NCI-H510A (cell line): ENCODE measurements around the gene NEK9.
"Not testable (repeated sequence)": the region's sequence is repeated elsewhere in the genome, so short reads cannot be mapped to it uniquely, and the experiment has no call there.

Experiments
- DNase-seq: peaks from one replicate; lab custom pipeline; 2025; lab: John Stamatoyannopoulos, UW

Gene NEK9

DNA sequence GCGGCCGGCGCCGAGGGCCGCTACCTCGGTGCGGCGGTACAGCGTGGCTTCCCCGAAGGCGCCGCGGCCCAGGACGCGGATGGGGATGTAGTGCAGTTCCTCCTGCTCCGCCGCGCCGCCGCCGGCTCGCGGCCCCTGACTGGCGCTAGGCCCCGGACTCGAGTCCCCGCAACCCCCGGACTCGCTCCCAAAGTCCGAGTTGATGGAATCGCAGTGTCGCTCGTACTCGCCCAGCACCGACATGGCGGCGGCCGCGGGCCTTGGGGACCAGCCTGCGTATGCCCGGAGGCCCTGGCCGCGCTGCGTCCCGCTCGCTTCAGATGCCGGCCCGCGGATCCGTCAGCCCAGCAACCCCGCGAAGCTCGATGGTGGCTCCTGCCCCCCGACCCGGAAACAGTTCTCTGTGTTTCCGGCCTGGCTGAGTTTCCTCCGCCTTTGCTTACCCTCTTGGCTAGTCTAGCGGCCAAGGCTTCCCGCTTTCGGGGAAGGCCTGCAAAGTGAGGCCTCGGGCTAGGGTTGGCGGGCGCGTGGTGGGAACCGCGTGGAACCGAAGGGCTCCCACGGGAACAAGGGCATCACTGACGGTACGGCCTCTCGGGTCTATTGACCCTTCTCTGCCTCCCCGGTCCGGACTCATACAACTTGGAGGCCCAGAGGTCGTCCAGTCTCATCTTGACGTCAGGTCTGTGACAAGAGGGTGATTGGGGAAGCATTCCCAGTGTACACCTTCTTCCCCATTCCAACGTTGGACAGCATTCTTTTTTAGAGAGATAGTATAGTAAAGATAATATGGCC is at the start of gene NEK9:
Gene NEK9, minus strand, starts transcription at position 370 of the 795 bp plus-strand sequence. Its CDS starts 127 bp downstream, at position 243.
- peak; percentile 73 for DNase-seq

DNA sequence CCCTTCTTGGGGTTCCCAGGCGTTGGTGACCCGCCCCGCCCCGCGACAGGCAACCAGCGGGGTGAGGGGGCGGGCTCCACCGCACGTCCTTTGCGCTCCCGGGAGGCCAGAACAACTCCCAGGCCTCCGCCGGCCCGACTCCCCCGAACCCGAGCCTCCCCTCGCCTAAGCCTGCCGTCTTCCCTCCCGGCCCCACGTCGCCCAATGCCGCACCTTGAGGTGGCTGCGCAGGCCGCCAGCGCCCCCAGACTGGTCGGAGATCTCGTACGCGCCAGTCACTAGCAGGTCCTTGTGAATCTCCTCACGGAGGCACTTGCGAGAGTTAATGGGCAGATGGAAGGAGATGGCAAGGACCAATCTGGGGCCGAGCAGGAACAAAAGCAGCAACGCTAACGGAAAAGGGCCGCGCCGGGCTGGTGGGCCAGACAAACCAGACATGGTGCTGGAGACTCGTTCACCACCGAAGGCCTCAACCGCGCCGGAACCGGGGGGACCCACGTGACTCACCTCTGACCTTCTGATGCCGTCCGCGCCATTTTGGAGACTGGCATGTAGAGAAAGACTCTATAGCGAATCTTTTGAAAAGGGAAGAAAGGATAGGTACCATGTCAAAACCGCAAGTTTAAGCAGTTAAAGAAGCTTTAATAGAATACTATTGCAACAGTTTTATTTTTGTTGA is 49.4 kb upstream of the NEK9 start, which contains the start of gene TMED10:
Gene TMED10, minus strand, starts transcription at position 471 of the 679 bp plus-strand sequence. Its CDS starts 33 bp downstream, at position 438.
- peak; percentile 85 for DNase-seq

DNA sequence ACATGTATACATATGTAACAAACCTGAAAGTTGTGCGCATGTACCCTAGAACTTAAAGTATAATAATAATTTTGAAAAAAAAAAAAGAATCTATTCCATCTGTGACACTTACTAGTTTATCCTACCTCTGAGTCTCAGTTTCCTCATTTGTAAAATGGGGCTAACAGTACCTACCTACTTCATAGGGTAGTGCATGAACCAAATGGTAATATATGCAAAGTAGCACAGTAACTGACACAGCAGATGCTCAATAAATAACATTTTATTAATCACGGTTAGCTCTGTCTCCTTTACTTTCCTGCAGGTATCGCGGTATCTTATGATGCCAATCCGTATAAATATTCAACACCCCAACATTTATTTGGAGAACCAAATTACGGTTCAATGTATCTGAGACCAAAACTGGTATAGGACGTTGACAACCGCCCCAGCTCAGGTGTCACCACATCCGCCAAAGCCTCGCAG is 48.9 kb upstream of the NEK9 start:
- no peak for DNase-seq

- DNase-seq = no peak
These were observed 47.2 kb upstream of the NEK9 start for GRCh38 chr14:75174066-75174465.

DNA sequence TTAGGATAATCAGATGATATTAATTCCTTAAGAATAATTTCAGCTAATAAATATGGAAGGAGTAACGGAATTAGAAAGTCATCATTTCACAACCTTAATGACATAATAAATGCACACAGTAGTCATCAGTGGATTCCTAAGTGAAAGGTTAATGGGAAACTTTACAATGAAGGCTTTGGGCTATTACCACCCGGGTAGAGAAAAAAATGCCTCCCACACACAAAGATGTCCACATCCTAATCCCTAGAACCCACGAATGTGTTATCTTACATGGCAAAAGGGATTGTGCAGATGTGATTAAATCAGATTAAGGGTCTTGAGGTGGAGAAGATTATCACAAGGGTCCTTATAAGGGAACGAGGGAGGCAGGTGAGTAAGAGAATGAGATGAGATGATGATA is 43.9 kb upstream of the NEK9 start:
- no peak for DNase-seq

GRCh38 chr14:75168586-75169335 is 41.9 kb upstream of the NEK9 start:
- no peak for DNase-seq

- no peak for DNase-seq
These were observed 40.5 kb upstream of the NEK9 start for GRCh38 chr14:75167325-75167724.

- no peak for DNase-seq
These were observed 38.9 kb upstream of the NEK9 start for GRCh38 chr14:75165586-75166391.

GRCh38 chr14:75164809-75165208 is 38.0 kb upstream of the NEK9 start:
- DNase-seq = no peak

DNA sequence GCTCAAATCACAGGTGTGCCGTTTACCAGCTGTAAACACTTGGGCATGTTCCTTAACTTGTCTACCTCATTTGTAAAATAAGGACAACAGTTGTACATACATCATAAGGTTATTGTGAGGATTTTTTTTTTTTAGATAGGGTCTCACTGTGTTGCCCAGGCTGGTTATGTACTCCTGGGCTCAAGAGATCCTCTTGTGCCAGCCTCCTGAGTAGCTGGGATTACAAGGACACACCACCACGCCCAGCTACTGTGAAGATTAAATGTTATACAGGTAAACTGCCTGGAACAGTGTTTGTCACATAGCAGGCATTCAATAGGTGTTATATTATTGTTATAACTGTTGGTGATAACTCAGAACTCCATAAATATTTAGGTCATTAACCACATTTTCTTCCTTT is 36.8 kb upstream of the NEK9 start:
- no peak for DNase-seq

GRCh38 chr14:75162631-75163030 is 35.8 kb upstream of the NEK9 start:
- no peak for DNase-seq

DNA sequence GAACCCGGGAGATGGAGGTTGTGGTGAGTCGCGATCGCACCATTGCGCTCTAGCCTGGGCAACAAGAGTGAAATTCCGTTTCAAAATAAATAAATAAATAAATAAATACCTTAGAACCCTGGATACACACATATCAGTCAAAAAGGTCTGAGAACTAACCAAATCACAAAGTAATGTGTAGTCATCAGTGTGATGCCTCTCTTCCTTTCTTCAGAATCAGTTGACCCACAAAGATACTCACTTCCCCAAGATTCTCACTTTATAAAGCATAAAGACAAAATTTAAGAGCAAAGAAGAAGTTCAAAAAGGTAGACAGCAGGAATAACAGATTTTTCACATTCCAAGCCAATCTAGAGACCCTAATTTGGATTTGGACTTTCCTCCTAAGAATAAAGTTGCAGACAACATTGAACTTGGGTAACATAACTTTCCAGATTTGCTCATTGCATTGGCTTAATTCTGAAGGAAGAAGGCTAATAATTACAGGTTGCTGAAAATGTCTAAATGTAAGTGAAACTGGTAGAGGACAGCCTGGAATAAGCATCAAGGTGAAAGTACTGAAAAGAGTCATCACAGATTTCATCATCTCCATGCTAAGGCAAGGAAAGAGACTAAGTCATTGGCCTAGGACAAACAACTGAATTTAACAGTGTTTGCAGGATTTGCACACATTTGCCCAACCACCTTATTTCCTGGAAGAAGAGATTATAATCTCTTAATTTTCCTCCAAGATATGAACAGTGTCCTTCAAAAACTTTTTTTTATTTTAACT is 32.2 kb upstream of the NEK9 start:
- DNase-seq = no peak

DNA sequence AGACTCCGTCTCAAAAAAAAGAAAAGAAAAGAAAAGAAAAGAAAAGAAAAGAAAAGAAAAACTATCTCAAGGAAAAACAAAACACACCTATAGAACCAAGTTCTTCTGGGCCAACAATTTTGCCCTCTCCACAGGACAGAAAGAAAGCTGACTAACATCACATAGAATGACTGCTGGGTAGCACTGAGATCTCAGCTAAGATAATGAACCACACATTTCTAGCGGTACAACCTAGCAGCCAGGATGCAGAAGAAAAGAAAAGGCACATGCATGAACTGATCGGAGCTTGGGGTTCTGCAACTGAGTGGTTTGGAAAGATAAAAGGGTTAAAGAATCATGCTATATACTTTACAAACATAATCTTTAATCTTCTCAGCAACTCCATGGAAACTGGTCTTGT is 30.1 kb upstream of the NEK9 start:
- no peak for DNase-seq

- no peak for DNase-seq
These were observed 29.3 kb upstream of the NEK9 start for GRCh38 chr14:75156111-75156510.

GRCh38 chr14:75155169-75155568 is 28.3 kb upstream of the NEK9 start:
- no peak for DNase-seq

DNA sequence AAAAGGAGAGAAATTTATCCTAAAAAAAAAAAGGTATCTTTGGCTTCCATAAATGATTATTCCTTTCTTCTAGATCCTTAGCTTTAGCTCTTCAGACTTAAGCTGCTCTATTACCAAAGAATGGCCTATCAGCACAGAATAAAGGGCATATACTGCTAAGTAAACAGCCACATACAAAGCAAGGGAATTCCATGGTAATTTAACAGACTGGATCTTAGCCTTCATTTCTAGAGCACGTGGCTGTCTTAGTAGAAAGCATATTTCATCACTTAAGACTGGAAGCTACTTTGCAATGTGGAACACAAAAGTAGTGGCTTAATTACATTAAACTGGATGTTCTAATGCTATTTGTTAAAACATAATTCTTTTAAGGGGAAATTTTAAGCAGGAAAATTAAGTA is 26.4 kb upstream of the NEK9 start:
- DNase-seq = no peak

GRCh38 chr14:75151851-75152250 is 25.0 kb upstream of the NEK9 start:
- no peak for DNase-seq

GRCh38 chr14:75150637-75151036 is 23.8 kb upstream of the NEK9 start:
- DNase-seq = not testable (repeated sequence)

- DNase-seq = no peak
These were observed 23.3 kb upstream of the NEK9 start for GRCh38 chr14:75150150-75150549.

- DNase-seq = no peak
These were observed 20.7 kb upstream of the NEK9 start for GRCh38 chr14:75147423-75148071.
